Embryonic facial prominence (tissue), 1 donor: Measurements from ENCODE around the gene CSNK2A1.

ENCODE experiments used
- DNase-seq: peaks from one replicate; pipeline ENCODE4 v3.0.0-alpha.2; 2016; ENCODE audit errors: extremely low spot score

The CSNK2A1 gene

GRCh38 chr20:430091-430999 is 113.2 kb downstream of the CSNK2A1 start:
- no peak for DNase-seq

- DNase-seq: no peak
These were observed 114.9 kb downstream of the CSNK2A1 start for GRCh38 chr20:428658-429200.

GRCh38 chr20:427849-428657 is 115.5 kb downstream of the CSNK2A1 start:
- no peak for DNase-seq

GRCh38 chr20:427401-427800 is 116.2 kb downstream of the CSNK2A1 start:
- DNase-seq: no peak

- no peak for DNase-seq
These were observed 117.0 kb downstream of the CSNK2A1 start for GRCh38 chr20:426566-426965.
